GM12878 (cell line): ENCODE results near the gene LRRK1. TPM values are rescaled to one million over a fixed set of nuclear protein-coding genes. Genes with fewer than 3 reads are reported as not detected.

Experiments
- ATAC-seq: fragments of 200-7000 bp; cut with Tn5 transposase; 3 replicates; pipeline ENCODE4 v1.9.1; 2020; ENCODE audit warnings: mild to moderate bottlenecking, moderate library complexity
- BruUV-seq: library from RNA; stranded (reverse); fragments of 400-500 nt; replicated peaks from 2 replicates; lab custom pipeline; 2021; lab: Mats Ljungman, UMichigan
- CTCF ChIA-PET: fragments of 300-600 bp; sonication (Branson Sonifier 250); formaldehyde crosslinking; extraction: SDS; loops from one replicate; lab custom pipeline; 2021; ENCODE audit warnings: inconsistent platforms; lab: Yijun Ruan, JAX
- POLR2A ChIA-PET: fragments of 350-600 bp; formaldehyde crosslinking; extraction: SDS; loops from one replicate; lab custom pipeline; 2021; ENCODE audit warnings: inconsistent platforms; lab: Charles Lee
- RAD21 ChIA-PET: fragments of 300-600 bp; sonication (Branson Sonifier 250); formaldehyde crosslinking; loops from one replicate; lab custom pipeline; 2023; ENCODE audit warnings: antibody characterized with exemption; ENCODE audit not compliant: unreplicated experiment; lab: Charles Lee
- SMC1A ChIA-PET: fragments of 300-600 bp; sonication (Branson Sonifier 250); formaldehyde crosslinking; loops from one replicate; lab custom pipeline; 2023; ENCODE audit not compliant: unreplicated experiment, uncharacterized antibody; lab: Charles Lee
- DNase-seq: peaks from one replicate; pipeline ENCODE4 v3.0.0-alpha.2; 2011; ENCODE audit warnings: low read depth, low spot score
- FAIRE-seq: peaks from 3 replicates; lab custom pipeline; 2011; peaks lifted over from hg19 to GRCh38; lab: Jason Lieb, UNC
- H2AFZ ChIP-seq: 2 replicates; pipeline ENCODE4 v1.6.0; 2011; ENCODE audit warnings: low read depth, low read length, control low read depth; ENCODE audit not compliant: control insufficient read depth
- H3K27ac ChIP-seq: 2 replicates; pipeline ENCODE4 v1.5.1; 2011; ENCODE audit warnings: control low read depth; ENCODE audit not compliant: control insufficient read depth, insufficient read depth
- H3K27me3 ChIP-seq, 2 experiments: replicated peaks in 1 of 2; 2 replicates each; pipeline versions ENCODE4 v1.6.0 to v1.6.1; 2011; ENCODE audit warnings: low read length in 1 of 2; ENCODE audit not compliant: control insufficient read depth in 2 of 2, insufficient read depth in 2 of 2
- H3K36me3 ChIP-seq, 2 experiments: 2 replicates each; pipeline ENCODE4 v1.5.1; 2011; ENCODE audit warnings: low read length in 1 of 2; ENCODE audit not compliant: control insufficient read depth in 2 of 2, insufficient read depth in 2 of 2
- H3K4me1 ChIP-seq: 2 replicates; pipeline ENCODE4 v1.6.1; 2011; ENCODE audit warnings: mild to moderate bottlenecking, low read length, moderate library complexity, mixed read lengths; ENCODE audit not compliant: control insufficient read depth, insufficient read depth
- H3K4me2 ChIP-seq: 2 replicates; pipeline ENCODE4 v1.6.0; 2011; ENCODE audit warnings: control low read depth; ENCODE audit not compliant: control insufficient read depth, insufficient read depth
- H3K4me3 ChIP-seq: fragments of 200-600 bp; sonication (generic); 2 replicates; pipeline ENCODE4 v1.5.1; 2016
- H3K79me2 ChIP-seq: 2 replicates; pipeline ENCODE4 v1.6.0; 2011; ENCODE audit warnings: low read length; ENCODE audit not compliant: control insufficient read depth, insufficient read depth
- H3K9ac ChIP-seq: 2 replicates; pipeline ENCODE4 v1.8.0; 2011; ENCODE audit warnings: low read length, control low read depth, mixed read lengths; ENCODE audit not compliant: control insufficient read depth, insufficient read depth
- H3K9me3 ChIP-seq: replicated peaks from 3 replicates; pipeline ENCODE4 v1.5.1; 2011; ENCODE audit warnings: mild to moderate bottlenecking, low read length; ENCODE audit not compliant: control insufficient read depth, insufficient read depth
- H4K20me1 ChIP-seq: 2 replicates; pipeline ENCODE4 v1.6.0; 2011; ENCODE audit not compliant: control insufficient read depth, insufficient read depth
- CEBPB ChIP-seq, 2 experiments: fragments of 150-350 bp in 1 of 2; IDR thresholded peaks; 2 replicates each; pipeline ENCODE4 v1.6.1; 2012 to 2014; ENCODE audit warnings: low read depth in 2 of 2, low read length in 2 of 2, borderline replicate concordance in 1 of 2, inconsistent platforms in 1 of 2
- CTCF ChIP-seq, 3 experiments: IDR thresholded peaks in 2 of 3; conservative IDR thresholded peaks in 1 of 3; 2 replicates each; pipeline ENCODE4 v1.5.1; 2011; ENCODE audit warnings: low read depth in 3 of 3, low read length in 3 of 3, mild to moderate bottlenecking in 3 of 3, control low read depth in 2 of 3, moderate library complexity in 2 of 3, inconsistent platforms in 1 of 3, mixed read lengths in 1 of 3; ENCODE audit not compliant: control insufficient read depth in 2 of 3, insufficient read depth in 1 of 3; ENCODE audit errors: extremely low read depth in 1 of 3
- ETV6 ChIP-seq, 2 experiments: fragments of 450-650 bp in 1 of 2; IDR thresholded peaks in 1 of 2; conservative IDR thresholded peaks in 1 of 2; 2 replicates each; pipeline ENCODE4 v1.6.1; 2014; ENCODE audit warnings: antibody characterized with exemption in 1 of 2, borderline replicate concordance in 1 of 2, low read depth in 1 of 2, mild to moderate bottlenecking in 1 of 2, moderate library complexity in 1 of 2
- GABPA ChIP-seq: IDR thresholded peaks from 2 replicates; pipeline ENCODE4 v1.6.1; 2014; ENCODE audit warnings: antibody characterized with exemption, low read depth, mild to moderate bottlenecking, inconsistent platforms
- KDM1A ChIP-seq: fragments of 200-600 bp; sonication (generic); IDR thresholded peaks from 2 replicates; pipeline ENCODE4 v1.6.1; 2016; ENCODE audit warnings: borderline replicate concordance
- RUNX3 ChIP-seq: IDR thresholded peaks from 2 replicates; pipeline ENCODE4 v1.6.1; 2012; ENCODE audit warnings: low read length, inconsistent platforms
- SUZ12 ChIP-seq: fragments of 200-600 bp; sonication (generic); IDR thresholded peaks from one replicate; pipeline ENCODE4 v1.6.1; 2018; ENCODE audit warnings: antibody characterized with exemption, mild to moderate bottlenecking; ENCODE audit not compliant: unreplicated experiment
- WRNIP1 ChIP-seq: IDR thresholded peaks from 2 replicates; pipeline ENCODE4 v1.6.1; 2011; ENCODE audit warnings: low read depth, low read length, improper control_type of control experiment, borderline replicate concordance
- ZBTB11 ChIP-seq: fragments of 450-650 bp; formaldehyde crosslinking; IDR thresholded peaks from 2 replicates; pipeline ENCODE4 v1.5.0; 2022; ENCODE audit warnings: mild to moderate bottlenecking, missing genetic modification characterization
- ZBTB40 ChIP-seq: fragments of 450-650 bp; IDR thresholded peaks from 2 replicates; pipeline ENCODE4 v1.6.1; 2016; ENCODE audit warnings: mild to moderate bottlenecking, moderate library complexity, borderline replicate concordance
- WGBS: methylation state at CpG from one replicate; pipeline ENCODE4 v1.1.6; 2016; ENCODE audit warnings: low lambda C conversion rate; ENCODE audit not compliant: insufficient replicate concordance, insufficient coverage; ENCODE audit errors: missing lambda C conversion rate; 5-methylcytosine and 5-hydroxymethylcytosine counted together
- in situ Hi-C: fragments of 300-500 bp; cut with MboI; formaldehyde crosslinking; loops from 9 replicates; pipeline ENCODE4 v1.14.3; 2018; ENCODE audit warnings: mixed read lengths
- intact Hi-C: fragments of 100-400 bp; cut with micrococcal nuclease; formaldehyde crosslinking; loops from one replicate; pipeline ENCODE4 v1.14.2; 2022; ENCODE audit not compliant: unreplicated experiment
- polyA plus RNA-seq, 11 experiments: library from polyadenylated mRNA; depleted of rRNA in 4 of 11; unstranded in 6 of 11; stranded (reverse) in 5 of 11; fragments of >200 nt; fragmentation: Nextera tagmentation in 4 of 11; fragmentation: Illumina TruSeq in 1 of 11; extraction: Ambion mirVana in 4 of 11; extraction: Trizol in 1 of 11; gene quantifications; 1 replicate in 1 of 11; 2 replicates in 10 of 11; pipeline versions ENCODE4 v1.2.1 to v1.2.3, GENCODE V29; 2011 to 2016; ENCODE audit warnings: inconsistent platforms in 2 of 11, missing spikeins in 2 of 11, low read depth in 1 of 11
- total RNA-seq, 4 experiments: library from RNA; depleted of rRNA in 3 of 4; stranded (reverse); fragments of >200 nt in 3 of 4; fragmentation: Illumina TruSeq in 1 of 4; extraction: Trizol in 1 of 4; gene quantifications; 2 replicates each; pipeline versions ENCODE4 v1.2.1 to v1.2.3, GENCODE V29; 2013 to 2021

The LRRK1 gene
- total and polyA plus RNA-seq, 10 of the 15 experiments (the other 5 are each of a cell fraction or from before 2014, with no cell fraction given) = 2.2 to 58.3 (median 17.9) TPM

- Histone ChIP-seq H3K9me3 (no peaks in the 10 kb centered on the region), H4K20me1 (no peaks in the 10 kb centered on the region), H3K36me3 (peaks cover 26 to 36% of the 10 kb centered on the region in 2 experiments), H3K79me2 (no peaks in the 10 kb centered on the region), H3K4me2 (no peak overlapping the region), H3K4me1 (no peaks in the 10 kb centered on the region; the same call in 1 of the 2 replicates), H3K9ac (no peak overlapping the region), H3K27ac (no peak overlapping the region), H2AFZ (no peak overlapping the region), H3K27me3 (no peaks in the 10 kb centered on the region), H3K4me3 (no peak overlapping the region)
- 82% methylated on average over 14 of the region's 14 CpGs for WGBS
- ChIA-PET RAD21 (no interaction called here), CTCF (no interaction called here), POLR2A (no interaction called here), SMC1A (interaction anchor here (1.2 kb wide), 1 partner anchor 10 kb away, joined by 3 read pairs; no protein-coding TSS in a partner anchor)
- in situ Hi-C loops = no loop called here
- no peak for FAIRE-seq
- BruUV-seq = no TSS peak
- ATAC-seq = no peak
- intact Hi-C loops = no loop called here
- DNase-seq = no peak
- no peak for TF ChIP-seq ETV6 (conservative IDR thresholded peaks at IDR 0.05 in 1 of 2, IDR thresholded peaks at IDR 0.05 in 1 of 2; ENCODE audit: borderline replicate concordance in 1 of 2, low read depth in 1 of 2)
- TF ChIP-seq KDM1A = no peak
- TF ChIP-seq ZBTB11 (CRISPR knock-in tag) = no peak
- no peak for TF ChIP-seq RUNX3
- no peak for TF ChIP-seq WRNIP1
- TF ChIP-seq ZBTB40 = no peak
- TF ChIP-seq CEBPB (IDR thresholded peaks at IDR 0.05; ENCODE audit: borderline replicate concordance in 1 of 2, low read depth in 2 of 2, low read length in 2 of 2) = no peak
- no peak for TF ChIP-seq SUZ12
- no peak for TF ChIP-seq CTCF (IDR thresholded peaks at IDR 0.05 in 2 of 3, conservative IDR thresholded peaks at IDR 0.05 in 1 of 3; ENCODE audit: control insufficient read depth in 2 of 3, extremely low read depth in 1 of 3, insufficient read depth in 1 of 3, low read depth in 3 of 3, low read length in 3 of 3)
- no peak for TF ChIP-seq GABPA
Observed at GRCh38 chr15:101057841-101058407, 138.8 kb downstream of the LRRK1 start.
